Stomach (tissue), 9 donors: ENCODE data around the gene TARM1. TPM values are rescaled to one million over a fixed set of nuclear protein-coding genes. Genes with fewer than 3 reads are reported as not detected.

Experiments
- DNase-seq, 2 donors: peaks; one replicate each; pipeline versions ENCODE4 v3.0.0 to v3.0.0-alpha.2; 2013 to 2019
- H3K27ac ChIP-seq, 5 donors: fragments of 200-600 bp in 4 of 5; sonication (generic) in 4 of 5; one replicate each; pipeline ENCODE4 v1.5.1; 2013 to 2019; ENCODE audit warnings: mild to moderate bottlenecking in 1 of 5, moderate library complexity in 1 of 5
- H3K27me3 ChIP-seq, 3 donors: fragments of 200-600 bp; sonication (generic); one replicate each; pipeline ENCODE4 v1.5.1; 2017 to 2019; ENCODE audit warnings: mixed run types in 1 of 3
- H3K36me3 ChIP-seq, 4 donors: fragments of 200-600 bp; sonication (generic); 1 replicate in 3 of 4; 2 replicates in 1 of 4; pipeline ENCODE4 v1.5.1; 2016 to 2019
- H3K4me1 ChIP-seq, 4 donors: fragments of 200-600 bp; sonication (generic); one replicate each; pipeline ENCODE4 v1.5.1; 2016 to 2019
- H3K4me3 ChIP-seq, 4 donors: fragments of 200-600 bp; sonication (generic) in 3 of 4; one replicate each; pipeline ENCODE4 v1.5.1; 2016 to 2019; ENCODE audit warnings: mild to moderate bottlenecking in 1 of 4
- H3K9me3 ChIP-seq, 4 donors: fragments of 200-600 bp; sonication (generic); one replicate each; pipeline ENCODE4 v1.5.1; 2016 to 2019
- CTCF ChIP-seq, 7 experiments: fragments of 450-650 bp in 4 of 7; fragments of 200-600 bp in 3 of 7; sonication (generic) in 3 of 7; IDR thresholded peaks; one replicate each; pipeline ENCODE4 v1.5.1; 2016 to 2019; ENCODE audit warnings: antibody characterized with exemption in 7 of 7, control low read depth in 2 of 7, mild to moderate bottlenecking in 1 of 7
- EP300 ChIP-seq: sonication (generic); formaldehyde crosslinking; IDR thresholded peaks from one replicate; pipeline ENCODE4 v1.6.1; 2017; ENCODE audit warnings: antibody characterized with exemption
- POLR2A ChIP-seq, 4 donors: fragments of 450-650 bp; IDR thresholded peaks; one replicate each; pipeline ENCODE4 v1.6.1; 2016; ENCODE audit warnings: antibody characterized with exemption in 4 of 4, control low read depth in 2 of 4, mild to moderate bottlenecking in 1 of 4, moderate library complexity in 1 of 4
- POLR2AphosphoS5 ChIP-seq, 3 donors: sonication (generic); formaldehyde crosslinking; IDR thresholded peaks; one replicate each; pipeline ENCODE4 v1.6.1; 2016; ENCODE audit warnings: antibody characterized with exemption in 3 of 3
- WGBS, 5 donors: extraction: QIAGEN DNeasy Blood & Tissue Kit in 3 of 5; methylation state at CpG; one replicate each; pipeline versions ENCODE4 v1.1.5 to v1.1.7; 2013 to 2018; 5-methylcytosine and 5-hydroxymethylcytosine counted together
- intact Hi-C: fragments of 100-400 bp; cut with DNase I; formaldehyde crosslinking; loops from one replicate; pipeline ENCODE4 v1.15.1; 2023; ENCODE audit warnings: low total_unique reads
- polyA plus RNA-seq, 3 donors: library from polyadenylated mRNA; stranded (reverse); fragments of 200-250 nt; gene quantifications; one replicate each; pipeline ENCODE4 v1.2.3, GENCODE V29; 2013
- total RNA-seq, 5 donors: library from RNA; depleted of rRNA; stranded (reverse); fragments of >200 nt; gene quantifications; one replicate each; pipeline versions ENCODE4 v1.1.0 to v1.2.3, GENCODE V29; 2014 to 2016
- donor health status: healthy with polysubstance abuse.
- donor health status: Bipolar disorder and iron deficiency.
- donor health status: healthy.

The TARM1 gene
- total and polyA plus RNA-seq, 8 donors, result not detected

DNA sequence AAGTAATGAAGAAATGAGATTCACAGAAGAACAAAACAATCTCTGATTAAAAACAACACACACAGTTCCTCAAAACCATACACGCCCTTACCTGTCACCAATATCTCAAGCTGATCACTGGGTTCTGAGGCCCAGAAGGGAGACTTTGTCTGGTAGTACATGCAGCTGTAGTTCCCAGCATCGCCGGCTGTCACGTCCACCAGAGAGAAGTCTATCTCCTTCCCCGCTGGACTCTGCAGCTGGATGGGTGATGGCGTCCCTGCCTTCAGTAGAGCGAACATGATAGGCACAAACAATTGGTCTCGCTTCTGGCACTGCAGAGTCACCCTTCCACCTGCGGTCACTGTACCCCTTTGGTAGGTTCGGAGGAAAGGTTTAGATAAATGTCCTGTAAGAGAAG is 7.3 kb downstream of the TARM1 start:
- Histone ChIP-seq H3K4me3 (no peak overlapping the region), H3K27me3 (no peaks in the 10 kb centered on the region), H3K36me3 (no peaks in the 10 kb centered on the region), H3K4me1 (no peaks in the 10 kb centered on the region), H3K9me3 (peaks cover 0 to 13% (median 11%) of the 10 kb centered on the region in 4 donors), H3K27ac (no peak overlapping the region)
- DNase-seq, result no peak
- 85 to 88% (median 87%) methylated on average over 10 of the region's 10 CpGs for WGBS, 5 donors
- TF ChIP-seq EP300, result no peak
- TF ChIP-seq POLR2AphosphoS5 (IDR thresholded peaks at IDR 0.05), result no peak
- no peak for TF ChIP-seq CTCF (IDR thresholded peaks at IDR 0.05)
- TF ChIP-seq POLR2A (IDR thresholded peaks at IDR 0.05), result no peak
- intact Hi-C loops, result no loop called here

GRCh38 chr19:54069470-54069869 is 11.7 kb downstream of the TARM1 start:
- intact Hi-C loops, result no loop called here
- H3K9me3 ChIP-seq, result peaks cover 0 to 19% (median 14%) of the 10 kb centered on the region in 4 donors
- H3K4me3 ChIP-seq, result no peak overlapping the region
- H3K36me3 ChIP-seq, result no peaks in the 10 kb centered on the region
- TF ChIP-seq POLR2A (IDR thresholded peaks at IDR 0.05) (no peak), EP300 (no peak), CTCF (IDR thresholded peaks at IDR 0.05) (no peak), POLR2AphosphoS5 (IDR thresholded peaks at IDR 0.05) (no peak)
- H3K27me3 ChIP-seq, result peaks cover 0 to under 1% (median 0%) of the 10 kb centered on the region in 3 donors
- H3K4me1 ChIP-seq, result no peaks in the 10 kb centered on the region
- WGBS, 5 donors, result 58 to 75% (median 66%) methylated on average over 5 of the region's 5 CpGs
- DNase-seq, result no peak
- no peak overlapping the region for H3K27ac ChIP-seq

DNA sequence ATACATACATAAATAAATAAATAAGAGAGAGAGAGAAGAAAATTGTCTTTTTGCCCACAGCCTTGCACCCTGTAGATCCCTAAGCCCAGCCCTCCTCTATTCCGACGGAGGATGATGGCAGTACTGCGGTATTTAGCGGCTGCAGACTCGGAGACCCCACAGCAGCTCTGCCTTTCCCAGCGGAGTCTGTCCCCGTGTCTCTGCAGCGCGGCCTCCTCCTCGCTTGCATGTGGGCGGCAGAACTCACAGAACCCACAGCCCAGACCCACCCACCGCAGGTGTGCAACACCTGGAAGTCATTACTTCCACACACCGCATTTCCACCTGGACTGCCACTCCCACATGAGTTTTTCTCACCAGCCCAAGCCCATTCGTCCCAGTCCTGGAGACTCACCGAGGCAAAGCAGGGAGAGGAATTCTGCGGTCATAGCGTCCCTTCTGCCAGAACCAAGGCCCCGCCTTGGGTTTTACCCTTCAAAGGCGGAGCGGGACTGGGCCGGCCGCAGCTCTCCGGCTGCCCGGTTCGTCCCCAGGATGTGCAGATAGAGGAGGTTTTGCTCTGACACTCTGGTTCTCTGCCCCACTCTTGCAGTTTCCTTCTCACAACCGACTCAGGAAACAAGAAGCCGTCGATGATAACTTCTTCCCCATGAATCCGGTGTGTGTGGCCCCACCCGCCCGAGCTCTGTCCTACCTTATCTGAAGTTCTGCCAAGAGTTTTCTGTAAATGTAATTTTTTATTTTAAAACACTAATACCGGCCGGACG is 17.6 kb downstream of the TARM1 start, which contains the start of gene VSTM1:
Gene VSTM1, minus strand, starts transcription at position 548 of the 767 bp plus-strand sequence. Its CDS starts 120 bp downstream, at position 428.
- H3K4me1 ChIP-seq, result no peaks in the 10 kb centered on the region
- peaks cover 0 to 23% (median 0%) of the 10 kb centered on the region in 3 donors for H3K27me3 ChIP-seq
- H3K36me3 ChIP-seq, result no peaks in the 10 kb centered on the region
- TF ChIP-seq POLR2A (IDR thresholded peaks at IDR 0.05), result no peak
- no peak within 1 kb of the TSS for H3K4me3 ChIP-seq
- intact Hi-C loops, result no loop called here
- H3K27ac ChIP-seq, result no peak within 1 kb of the TSS
- DNase-seq, result no peak
- WGBS, 5 donors, result 67 to 78% (median 73%) methylated on average over 34 of the region's 34 CpGs
- peaks cover 0 to 6% (median 2%) of the 10 kb centered on the region in 4 donors for H3K9me3 ChIP-seq

GRCh38 chr19:54062643-54063042 is 18.5 kb downstream of the TARM1 start:
- 67 to 75% (median 67%) methylated on average over 9 of the region's 9 CpGs for WGBS, 5 donors
- intact Hi-C loops, result no loop called here

More at GRCh38 chr19:54062643-54063042, 18.5 kb downstream of the TARM1 start:
- no peaks in the 10 kb centered on the region for H3K36me3 ChIP-seq
- DNase-seq, result no peak
- no peak overlapping the region for H3K27ac ChIP-seq
- H3K27me3 ChIP-seq, result peaks cover 0 to 23% (median 0%) of the 10 kb centered on the region in 3 donors
- H3K4me1 ChIP-seq, result no peaks in the 10 kb centered on the region
- H3K4me3 ChIP-seq, result no peak overlapping the region
- TF ChIP-seq POLR2AphosphoS5 (IDR thresholded peaks at IDR 0.05) (no peak), CTCF (IDR thresholded peaks at IDR 0.05) (no peak), POLR2A (IDR thresholded peaks at IDR 0.05) (no peak), EP300 (no peak)
- peaks cover 0 to 6% (median 0%) of the 10 kb centered on the region in 4 donors for H3K9me3 ChIP-seq
